ENCODE results near the gene RND1. TPM values are rescaled to one million over a fixed set of nuclear protein-coding genes. Genes with fewer than 3 reads are reported as not detected.

RND1 gene
- total and polyA plus RNA-seq, 2 of the 8 experiments (the other 6 are each of a cell fraction or from before 2014, with no cell fraction given) = 15.8 to 17.1 TPM

DNA sequence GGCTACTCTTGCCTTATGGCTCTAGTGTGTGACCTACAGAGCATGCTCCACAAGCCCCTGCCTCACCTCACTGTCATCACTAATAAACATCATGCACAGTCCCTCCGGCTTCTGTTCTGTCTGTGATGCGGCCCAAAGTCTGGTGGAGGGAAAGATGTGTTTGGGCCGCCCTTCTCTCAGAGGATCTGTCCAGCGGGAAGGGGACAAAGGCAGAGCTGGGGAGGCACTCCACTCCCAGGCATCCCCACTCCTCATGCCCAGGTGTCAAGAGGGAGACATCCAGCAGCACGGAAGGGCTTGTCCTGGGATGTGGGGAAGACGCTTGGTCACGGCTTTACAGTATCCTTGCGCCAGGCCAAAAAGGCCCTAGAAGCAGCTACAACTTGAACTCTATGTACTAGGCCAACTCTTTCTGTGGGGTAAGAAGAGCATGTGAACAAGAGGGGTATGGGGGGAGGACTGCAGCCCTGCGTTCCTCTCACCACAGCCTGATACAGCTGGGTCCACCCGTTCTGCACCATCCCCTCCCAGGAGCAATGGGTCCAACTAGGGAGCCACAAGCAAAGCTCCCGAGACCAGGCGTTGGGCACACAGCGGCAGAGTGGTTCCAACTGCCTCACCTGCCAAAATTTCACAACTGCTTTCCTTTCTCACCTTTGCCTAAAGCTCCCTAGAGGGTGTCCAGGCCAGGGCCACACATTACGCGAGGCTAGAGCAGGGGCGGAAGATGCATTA, 36.7 kb downstream of the RND1 start (continued):
- TF ChIP-seq, protein P1, sequence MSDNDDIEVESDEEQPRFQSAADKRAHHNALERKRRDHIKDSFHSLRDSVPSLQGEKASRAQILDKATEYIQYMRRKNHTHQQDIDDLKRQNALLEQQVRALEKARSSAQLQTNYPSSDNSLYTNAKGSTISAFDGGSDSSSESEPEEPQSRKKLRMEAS (IDR thresholded peaks at IDR 0.05) = no peak
- TF ChIP-seq ZNF274 (IDR thresholded peaks at IDR 0.05; ENCODE audit: borderline replicate concordance, extremely low read depth, low read length) (no peak), YY1 (IDR thresholded peaks at IDR 0.05; ENCODE audit: low read depth, low read length) (no peak)
